GM13977 (cell line): ENCODE results near the gene NTSR1.

Experiments used
- DNase-seq: peaks from one replicate; pipeline ENCODE4 v3.0.0; 2012; ENCODE audit warnings: low spot score
- CTCF ChIP-seq: IDR thresholded peaks from 2 replicates; pipeline ENCODE4 v1.5.1; 2012; ENCODE audit warnings: mild to moderate bottlenecking, control low read depth; ENCODE audit not compliant: insufficient read depth; ENCODE audit errors: extremely low read depth, missing control alignments
- in situ Hi-C: fragments of 300-500 bp; cut with MboI; formaldehyde crosslinking; loops from one replicate; pipeline ENCODE4 v1.12.0; 2022; ENCODE audit warnings: low sequenced_read_pairs, low pct_unique_long_range_greater_than_20kb, mixed read lengths, inconsistent platforms; ENCODE audit not compliant: unreplicated experiment

The NTSR1 gene

GRCh38 chr20:62741701-62742491, 33.3 kb downstream of the NTSR1 start:
- in situ Hi-C loops = no loop called here
- no peak for TF ChIP-seq CTCF
- DNase-seq = no peak

GRCh38 chr20:62742550-62742949, 33.9 kb downstream of the NTSR1 start:
- no peak for TF ChIP-seq CTCF
- DNase-seq = no peak
- in situ Hi-C loops = no loop called here

- in situ Hi-C loops = no loop called here
- DNase-seq = no peak
- no peak for TF ChIP-seq CTCF
Observed at GRCh38 chr20:62742979-62743776, 34.5 kb downstream of the NTSR1 start.

GRCh38 chr20:62743777-62744317, 35.2 kb downstream of the NTSR1 start:
- in situ Hi-C loops = no loop called here

GRCh38 chr20:62744741-62745191, 36.1 kb downstream of the NTSR1 start:
- no peak for TF ChIP-seq CTCF
- in situ Hi-C loops = no loop called here
- no peak for DNase-seq

More at GRCh38 chr20:62743777-62744317, 35.2 kb downstream of the NTSR1 start:
- no peak for TF ChIP-seq CTCF
- DNase-seq = no peak

GRCh38 chr20:62745279-62745951, 36.8 kb downstream of the NTSR1 start:
- no peak for DNase-seq
- TF ChIP-seq CTCF = no peak
- in situ Hi-C loops = no loop called here
